GM12864 (cell line): Measurements from ENCODE around the gene NAP1L5.
A peak's percentile ranks its signal among the peaks of the same experiment; 100 is the strongest.

Experiments used
- DNase-seq: peaks from one replicate; pipeline ENCODE4 v3.0.0-alpha.2; 2011; ENCODE audit warnings: low read depth
- H3K4me3 ChIP-seq: 2 replicates; pipeline ENCODE4 v1.5.1; 2011; ENCODE audit warnings: mild to moderate bottlenecking, low read depth, low read length, control low read depth
- CTCF ChIP-seq: IDR thresholded peaks from 2 replicates; pipeline ENCODE4 v1.5.1; 2011; ENCODE audit warnings: low read depth, mild to moderate bottlenecking, moderate library complexity, low read length, control low read depth, inconsistent platforms; ENCODE audit errors: missing control alignments

The NAP1L5 gene

GRCh38 chr4:88673886-88674285 lies 23.7 kb downstream of the NAP1L5 start:
- no peak overlapping the region for H3K4me3 ChIP-seq
- TF ChIP-seq CTCF: no peak
- DNase-seq: no peak

- peak; percentile 66 for TF ChIP-seq CTCF
- no peak for DNase-seq
- no peak overlapping the region for H3K4me3 ChIP-seq
These were observed 24.6 kb downstream of the NAP1L5 start for GRCh38 chr4:88672987-88673386.

GRCh38 chr4:88661739-88662138 lies 35.9 kb downstream of the NAP1L5 start:
- DNase-seq: no peak
- H3K4me3 ChIP-seq: no peak overlapping the region
- TF ChIP-seq CTCF: no peak

- no peak for TF ChIP-seq CTCF
- H3K4me3 ChIP-seq: no peak overlapping the region
- no peak for DNase-seq
These were observed 37.0 kb downstream of the NAP1L5 start for GRCh38 chr4:88660446-88661294.

- DNase-seq: no peak
- no peak for TF ChIP-seq CTCF
- H3K4me3 ChIP-seq: no peak overlapping the region
These were observed 37.8 kb downstream of the NAP1L5 start for GRCh38 chr4:88659890-88660208.

GRCh38 chr4:88659055-88659889 lies 38.4 kb downstream of the NAP1L5 start:
- no peak overlapping the region for H3K4me3 ChIP-seq
- peak; percentile 5 for DNase-seq
- TF ChIP-seq CTCF: peak; percentile 72
